ENCODE measurements around the gene RNF2.

- no peak for TF ChIP-seq TAF1 (conservative IDR thresholded peaks at IDR 0.05)
- no peak for TF ChIP-seq CTCF (IDR thresholded peaks at IDR 0.05; ENCODE audit: low read depth, low read length, missing input control)
- no peak for TF ChIP-seq REST (IDR thresholded peaks at IDR 0.05)
- no peak for TF ChIP-seq MAX (IDR thresholded peaks at IDR 0.05)
- no peak for TF ChIP-seq EGR1 (IDR thresholded peaks at IDR 0.05; ENCODE audit: low read depth in 2 of 2)
- no peak for TF ChIP-seq SP1 (IDR thresholded peaks at IDR 0.05)
- no peak for TF ChIP-seq RAD21 (IDR thresholded peaks at IDR 0.05)
Measured at GRCh38 chr1:185087746-185088145, 42.4 kb downstream of the RNF2 start.

All from liver (tissue), 3 donors.